H1 (cell line): ENCODE data around the gene RHEX. TPM values are rescaled to one million over a fixed set of nuclear protein-coding genes. Genes with fewer than 3 reads are reported as not detected.

Experiments
- CTCF ChIA-PET: fragments of 300-600 bp; sonication (Branson Sonifier 250); formaldehyde crosslinking; loops from one replicate; lab custom pipeline; 2021; ENCODE audit not compliant: partially characterized antibody; lab: Charles Lee
- POLR2A ChIA-PET: fragments of 300-600 bp; sonication (Branson Sonifier 250); formaldehyde crosslinking; loops from one replicate; lab custom pipeline; 2021; ENCODE audit warnings: inconsistent platforms; ENCODE audit not compliant: partially characterized antibody; lab: Charles Lee
- DNase-seq, 2 experiments: peaks; one replicate each; pipeline versions ENCODE4 v3.0.0 to v3.0.0-alpha.2; 2010 to 2022; ENCODE audit warnings: low spot score in 2 of 2, low read depth in 1 of 2, mixed read lengths in 1 of 2
- FAIRE-seq: peaks from 2 replicates; lab custom pipeline; 2011; peaks lifted over from hg19 to GRCh38; lab: Jason Lieb, UNC
- H2AFZ ChIP-seq: 2 replicates; pipeline ENCODE4 v1.8.1; 2012; ENCODE audit warnings: low read length, inconsistent platforms
- H2AK5ac ChIP-seq: 2 replicates; pipeline ENCODE4 v1.6.1; 2013; ENCODE audit warnings: low read depth, low read length
- H2BK120ac ChIP-seq: replicated peaks from 2 replicates; pipeline ENCODE3; 2013; ENCODE audit warnings: low read depth, low read length, inconsistent platforms
- H2BK12ac ChIP-seq: 2 replicates; pipeline ENCODE4 v1.6.1; 2013; ENCODE audit warnings: low read depth, low read length
- H2BK15ac ChIP-seq: 2 replicates; pipeline ENCODE4 v1.6.1; 2013; ENCODE audit warnings: low read length
- H2BK20ac ChIP-seq: 2 replicates; pipeline ENCODE4 v1.6.1; 2013; ENCODE audit warnings: low read length
- H2BK5ac ChIP-seq: 2 replicates; pipeline ENCODE4 v1.6.1; 2013; ENCODE audit warnings: low read depth, low read length
- H3K14ac ChIP-seq: 2 replicates; pipeline ENCODE4 v1.6.1; 2013; ENCODE audit warnings: inconsistent platforms; ENCODE audit not compliant: insufficient read length
- H3K18ac ChIP-seq: 2 replicates; pipeline ENCODE4 v1.6.1; 2013; ENCODE audit warnings: low read length; ENCODE audit errors: extremely low read depth
- H3K23ac ChIP-seq: 2 replicates; pipeline ENCODE4 v1.6.1; 2013; ENCODE audit warnings: inconsistent platforms; ENCODE audit not compliant: insufficient read length
- H3K23me2 ChIP-seq: 2 replicates; pipeline ENCODE4 v1.6.1; 2013; ENCODE audit warnings: low read depth, low read length
- H3K27ac ChIP-seq: 2 replicates; pipeline ENCODE4 v1.6.1; 2011; ENCODE audit warnings: low read depth, low read length, inconsistent platforms
- H3K27me3 ChIP-seq, 4 experiments: replicated peaks in 1 of 4; 1 replicate in 1 of 4; 2 replicates in 3 of 4; pipeline versions ENCODE4 v1.6.1 to v1.8.1; 2011 to 2013; ENCODE audit warnings: low read length in 3 of 4, mild to moderate bottlenecking in 3 of 4, inconsistent platforms in 2 of 4, mixed read lengths in 2 of 4, moderate library complexity in 1 of 4; ENCODE audit not compliant: control insufficient read depth in 3 of 4, insufficient read depth in 3 of 4; ENCODE audit errors: extremely low read depth in 1 of 4
- H3K36me3 ChIP-seq, 4 experiments: 2 replicates each; pipeline versions ENCODE4 v1.6.1 to v1.8.1; 2011 to 2013; ENCODE audit warnings: mild to moderate bottlenecking in 4 of 4, low read length in 3 of 4, moderate library complexity in 2 of 4, control low read depth in 1 of 4, inconsistent platforms in 1 of 4; ENCODE audit not compliant: insufficient read depth in 4 of 4, control insufficient read depth in 2 of 4
- H3K4ac ChIP-seq: replicated peaks from 2 replicates; pipeline ENCODE3; 2013; ENCODE audit warnings: low read length, low read depth, mixed read lengths, inconsistent platforms; ENCODE audit not compliant: insufficient read length
- H3K4me1 ChIP-seq, 4 experiments: replicated peaks in 1 of 4; 1 replicate in 1 of 4; 2 replicates in 3 of 4; pipeline versions ENCODE4 v1.6.1 to v1.8.1; 2011 to 2013; ENCODE audit warnings: low read length in 3 of 4, inconsistent platforms in 2 of 4, mixed read lengths in 1 of 4; ENCODE audit not compliant: insufficient read depth in 4 of 4, control insufficient read depth in 3 of 4
- H3K4me2 ChIP-seq, 2 experiments: 2 replicates each; pipeline versions ENCODE4 v1.6.1 to v1.8.1; 2011 to 2013; ENCODE audit warnings: low read depth in 2 of 2, low read length in 2 of 2, control low read depth in 1 of 2, inconsistent platforms in 1 of 2, mild to moderate bottlenecking in 1 of 2; ENCODE audit not compliant: insufficient read depth in 1 of 2
- H3K4me3 ChIP-seq, 4 experiments: fragments of 200-600, 300-600 bp in 1 of 4; sonication (generic), shearing (Covaris generic), sonication (Bioruptor Twin) in 1 of 4; 2 replicates each; pipeline versions ENCODE4 v1.5.1 to v1.8.1; 2011 to 2016; ENCODE audit warnings: low read length in 4 of 4, low read depth in 3 of 4, control low read depth in 2 of 4, inconsistent platforms in 2 of 4, mild to moderate bottlenecking in 2 of 4, mixed read lengths in 1 of 4, moderate library complexity in 1 of 4; ENCODE audit not compliant: insufficient read depth in 2 of 4; ENCODE audit errors: extremely low read depth in 1 of 4
- H3K56ac ChIP-seq: replicated peaks from 2 replicates; pipeline ENCODE3; 2013; ENCODE audit warnings: low read depth, mild to moderate bottlenecking, mixed read lengths, low read length, inconsistent platforms; ENCODE audit not compliant: insufficient read length
- H3K79me1 ChIP-seq: 2 replicates; pipeline ENCODE4 v1.6.1; 2013; ENCODE audit warnings: low read depth, low read length, control low read depth
- H3K79me2 ChIP-seq, 2 experiments: 2 replicates each; pipeline versions ENCODE4 v1.6.1 to v1.8.1; 2012 to 2013; ENCODE audit warnings: low read length in 2 of 2, mild to moderate bottlenecking in 2 of 2, inconsistent platforms in 1 of 2; ENCODE audit not compliant: insufficient read depth in 2 of 2, control insufficient read depth in 1 of 2
- H3K9ac ChIP-seq, 4 experiments: replicated peaks in 1 of 4; 1 replicate in 1 of 4; 2 replicates in 3 of 4; pipeline versions ENCODE4 v1.6.1 to v1.8.1; 2011 to 2013; ENCODE audit warnings: low read depth in 3 of 4, low read length in 3 of 4, control low read depth in 2 of 4, mild to moderate bottlenecking in 2 of 4, moderate library complexity in 2 of 4, inconsistent platforms in 1 of 4; ENCODE audit errors: extremely low read depth in 1 of 4
- H3K9me3 ChIP-seq, 2 experiments: 2 replicates each; pipeline versions ENCODE4 v1.6.1 to v1.8.1; 2012 to 2013; ENCODE audit warnings: mild to moderate bottlenecking in 2 of 2, moderate library complexity in 2 of 2, control low read depth in 1 of 2, inconsistent platforms in 1 of 2, low read depth in 1 of 2, low read length in 1 of 2, mixed read lengths in 1 of 2; ENCODE audit not compliant: insufficient read depth in 2 of 2
- H4K20me1 ChIP-seq, 2 experiments: replicated peaks in 1 of 2; 2 replicates each; pipeline versions ENCODE3 to v1.8.1; 2011 to 2013; ENCODE audit warnings: inconsistent platforms in 2 of 2, low read length in 2 of 2, mild to moderate bottlenecking in 1 of 2; ENCODE audit not compliant: insufficient read depth in 2 of 2, control insufficient read depth in 1 of 2
- H4K5ac ChIP-seq: 2 replicates; pipeline ENCODE4 v1.6.1; 2013; ENCODE audit warnings: low read length, low read depth, mixed read lengths, inconsistent platforms; ENCODE audit not compliant: insufficient read length
- H4K8ac ChIP-seq: 2 replicates; pipeline ENCODE4 v1.8.0; 2013; ENCODE audit warnings: mild to moderate bottlenecking, moderate library complexity, low read length, inconsistent platforms; ENCODE audit not compliant: insufficient read depth; ENCODE audit errors: extremely low read depth
- H4K91ac ChIP-seq: replicated peaks from 2 replicates; pipeline ENCODE3; 2013; ENCODE audit warnings: low read length, mixed read lengths, inconsistent platforms; ENCODE audit not compliant: insufficient read length
- ASH2L ChIP-seq: fragments of 200-600, 300-600 bp; sonication (generic); IDR thresholded peaks from one replicate; pipeline ENCODE4 v1.7.1; 2017; ENCODE audit warnings: low read length
- BCL11A ChIP-seq, 2 experiments: IDR thresholded peaks; one replicate each; pipeline ENCODE4 v1.6.1; 2011; ENCODE audit warnings: low read depth in 2 of 2, low read length in 2 of 2, mild to moderate bottlenecking in 2 of 2
- CTBP2 ChIP-seq: IDR thresholded peaks from 2 replicates; pipeline ENCODE4 v1.7.0; 2011; ENCODE audit warnings: borderline replicate concordance, mild to moderate bottlenecking, moderate library complexity, mixed read lengths, low read length; ENCODE audit not compliant: insufficient read depth, insufficient read length
- GABPA ChIP-seq: IDR thresholded peaks from 2 replicates; pipeline ENCODE4 v1.6.1; 2011; ENCODE audit warnings: mild to moderate bottlenecking, low read length, moderate library complexity, borderline replicate concordance; ENCODE audit not compliant: insufficient read depth
- GTF2F1 ChIP-seq: IDR thresholded peaks from 2 replicates; pipeline ENCODE4 v1.6.1; 2012; ENCODE audit warnings: low read depth, low read length, improper control_type of control experiment, borderline replicate concordance
- JUND ChIP-seq: IDR thresholded peaks from 2 replicates; pipeline ENCODE4 v1.6.1; 2011; ENCODE audit warnings: mild to moderate bottlenecking, improper control_type of control experiment, low read length
- KDM4A ChIP-seq: IDR thresholded peaks from one replicate; pipeline ENCODE4 v1.7.1; 2012; ENCODE audit warnings: low read depth, mild to moderate bottlenecking, moderate library complexity, low read length, inconsistent platforms; ENCODE audit not compliant: severe bottlenecking
- KDM5A ChIP-seq: fragments of 200-600 bp; IDR thresholded peaks from 2 replicates; pipeline ENCODE4 v1.7.1; 2012; ENCODE audit warnings: mild to moderate bottlenecking, low read length, inconsistent platforms, mixed read lengths
- POLR2A ChIP-seq, 2 experiments: IDR thresholded peaks; 1 replicate in 1 of 2; 2 replicates in 1 of 2; pipeline ENCODE4 v1.6.1; 2011; ENCODE audit warnings: low read depth in 2 of 2, low read length in 2 of 2, mild to moderate bottlenecking in 2 of 2; ENCODE audit errors: control extremely low read depth in 1 of 2
- POU5F1 ChIP-seq: IDR thresholded peaks from 2 replicates; pipeline ENCODE4 v1.6.1; 2011; ENCODE audit warnings: low read depth, mild to moderate bottlenecking, low read length, moderate library complexity
- SAP30 ChIP-seq: fragments of 300-600 bp; sonication (generic); IDR thresholded peaks from 2 replicates; pipeline ENCODE4 v1.7.1; 2012; ENCODE audit warnings: low read length, moderate library complexity, mild to moderate bottlenecking, inconsistent platforms; ENCODE audit not compliant: insufficient read depth, insufficient replicate concordance
- SIX5 ChIP-seq: IDR thresholded peaks from 2 replicates; pipeline ENCODE4 v1.6.1; 2011; ENCODE audit warnings: mild to moderate bottlenecking, low read depth, low read length
- SP1 ChIP-seq: IDR thresholded peaks from 2 replicates; pipeline ENCODE4 v1.6.1; 2011; ENCODE audit warnings: low read depth, low read length
- SP4 ChIP-seq: IDR thresholded peaks from 2 replicates; pipeline ENCODE4 v1.6.1; 2012; ENCODE audit warnings: low read length, inconsistent platforms
- TBP ChIP-seq: IDR thresholded peaks from 2 replicates; pipeline ENCODE4 v1.6.1; 2011; ENCODE audit warnings: low read depth, low read length, improper control_type of control experiment
- TEAD4 ChIP-seq: IDR thresholded peaks from 2 replicates; pipeline ENCODE4 v1.6.1; 2012; ENCODE audit warnings: low read depth, low read length, inconsistent platforms, mixed read lengths
- YY1 ChIP-seq: IDR thresholded peaks from 2 replicates; pipeline ENCODE4 v1.6.1; 2011; ENCODE audit warnings: low read depth, mild to moderate bottlenecking, low read length
- WGBS, 2 experiments: shearing (Covaris generic) in 1 of 2; methylation state at CpG; one replicate each; pipeline versions ENCODE4 v1.1.6 to v1.1.7; 2013 to 2015; ENCODE audit warnings: low lambda C conversion rate in 2 of 2, mixed read lengths in 2 of 2, inconsistent platforms in 1 of 2, low coverage in 1 of 2, missing lambda C conversion rate in 1 of 2; ENCODE audit not compliant: insufficient replicate concordance in 2 of 2, insufficient coverage in 1 of 2, insufficient read length in 1 of 2; ENCODE audit errors: extremely low coverage in 1 of 2, missing lambda C conversion rate in 1 of 2; 5-methylcytosine and 5-hydroxymethylcytosine counted together
- polyA plus RNA-seq, 7 experiments: library from polyadenylated mRNA; depleted of rRNA in 3 of 7; stranded (reverse) in 5 of 7; unstranded in 2 of 7; fragments of >200 nt in 5 of 7; fragments of 200-250 nt in 2 of 7; gene quantifications; 1 replicate in 5 of 7; 2 replicates in 1 of 7; 4 replicates in 1 of 7; pipeline versions ENCODE4 v1.2.1 to v1.2.3, GENCODE V29; 2011 to 2013; ENCODE audit warnings: missing spikeins in 2 of 7, mixed read lengths in 2 of 7
- total RNA-seq: library from RNA; stranded (reverse); fragmentation: NEBNext Ultra II Directional; extraction: Animal tissue kit (Norgen Biotek cat#: 25700); gene quantifications from 2 replicates; pipeline ENCODE4 v1.2.1, GENCODE V29; 2021

RHEX gene
- total and polyA plus RNA-seq, 2 of the 8 experiments (the other 6 are each of a cell fraction or from before 2014, with no cell fraction given): not detected

- Histone ChIP-seq H3K27ac (no peak overlapping the region), H2BK20ac (no peak overlapping the region), H3K9me3 (no peaks in the 10 kb centered on the region; a peak in 1 of 4 replicates), H2BK120ac (no peak overlapping the region), H3K9ac (no peak overlapping the region), H3K23me2 (no peaks in the 10 kb centered on the region), H4K8ac (no peak overlapping the region), H3K4me2 (no peak overlapping the region), H3K36me3 (no peaks in the 10 kb centered on the region), H4K5ac (no peak overlapping the region), H3K4ac (no peak overlapping the region), H2BK5ac (no peak overlapping the region), H3K23ac (no peak overlapping the region), H4K91ac (no peak overlapping the region), H2AK5ac (no peak overlapping the region), H3K79me2 (no peaks in the 10 kb centered on the region), H3K4me3 (no peak overlapping the region), H3K27me3 (no peaks in the 10 kb centered on the region), H3K18ac (no peak overlapping the region), H4K20me1 (no peaks in the 10 kb centered on the region), H3K56ac (no peak overlapping the region), H2AFZ (no peak overlapping the region), H2BK12ac (no peak overlapping the region), H3K14ac (no peak overlapping the region), H3K4me1 (no peaks in the 10 kb centered on the region), H2BK15ac (no peak overlapping the region), H3K79me1 (no peaks in the 10 kb centered on the region)
- FAIRE-seq (no peak), DNase-seq (no peak)
- 79% methylated on average over 2 of the region's 2 CpGs; no CpG with 5 or more reads in 1 of the 2 experiments for WGBS, 2 experiments
- ChIA-PET POLR2A (no interaction called here), CTCF (interaction anchor here (0.8 to 1.1 kb wide), 2 partner anchors 9 to 152 kb away, joined by 3 read pairs; no protein-coding TSS in a partner anchor)
- no peak for TF ChIP-seq JUND
- TF ChIP-seq SP1: no peak
- TF ChIP-seq TBP: no peak
- no peak for TF ChIP-seq GABPA
- no peak for TF ChIP-seq ASH2L
- TF ChIP-seq BCL11A (IDR thresholded peaks at IDR 0.05; ENCODE audit: low read depth in 2 of 2, low read length in 2 of 2): no peak
- TF ChIP-seq GTF2F1: no peak
- no peak for TF ChIP-seq CTBP2
- no peak for TF ChIP-seq POLR2A (IDR thresholded peaks at IDR 0.05; ENCODE audit: control extremely low read depth in 1 of 2, low read depth in 2 of 2, low read length in 2 of 2)
- TF ChIP-seq YY1: no peak
- TF ChIP-seq SP4: no peak
- TF ChIP-seq TEAD4: no peak
- TF ChIP-seq POU5F1: no peak
- no peak for TF ChIP-seq KDM4A
- TF ChIP-seq SAP30: no peak
- no peak for TF ChIP-seq SIX5
- TF ChIP-seq KDM5A: no peak
These were observed 83.3 kb downstream of the RHEX start for GRCh38 chr1:206136241-206136640.
